Urothelium cell line (cell line): ENCODE data around the gene DIS3L2.
"Not testable (repeated sequence)": the region's sequence is repeated elsewhere in the genome, so short reads cannot be mapped to it uniquely, and the experiment has no call there.

Source experiments
- DNase-seq: peaks from one replicate; pipeline ENCODE4 v3.0.0; 2011; ENCODE audit warnings: low spot score, mixed read lengths
- FAIRE-seq: peaks from 2 replicates; lab custom pipeline; 2011; peaks lifted over from hg19 to GRCh38; lab: Jason Lieb, UNC

DIS3L2 gene

DNA sequence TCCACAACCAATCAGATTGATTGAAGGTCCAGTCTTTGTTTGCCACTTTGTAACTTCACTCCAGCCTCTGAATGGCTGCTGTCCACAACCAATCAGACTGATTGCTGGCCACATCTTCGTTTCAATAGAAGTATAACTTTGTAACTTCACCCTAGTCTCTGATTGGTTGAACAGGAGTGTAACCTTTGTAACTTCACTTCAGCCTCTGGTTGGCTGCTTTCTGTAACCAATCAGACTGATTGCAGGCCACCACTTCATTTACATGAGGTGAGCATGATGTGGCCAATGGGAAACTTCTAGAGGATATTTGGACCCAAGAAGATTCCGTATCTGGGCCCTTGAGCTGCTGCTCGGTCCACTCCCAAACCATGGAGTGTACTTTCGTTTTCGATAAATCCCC, 400.1 kb downstream of the DIS3L2 start:
- DNase-seq (no peak), FAIRE-seq (no peak)

DNA sequence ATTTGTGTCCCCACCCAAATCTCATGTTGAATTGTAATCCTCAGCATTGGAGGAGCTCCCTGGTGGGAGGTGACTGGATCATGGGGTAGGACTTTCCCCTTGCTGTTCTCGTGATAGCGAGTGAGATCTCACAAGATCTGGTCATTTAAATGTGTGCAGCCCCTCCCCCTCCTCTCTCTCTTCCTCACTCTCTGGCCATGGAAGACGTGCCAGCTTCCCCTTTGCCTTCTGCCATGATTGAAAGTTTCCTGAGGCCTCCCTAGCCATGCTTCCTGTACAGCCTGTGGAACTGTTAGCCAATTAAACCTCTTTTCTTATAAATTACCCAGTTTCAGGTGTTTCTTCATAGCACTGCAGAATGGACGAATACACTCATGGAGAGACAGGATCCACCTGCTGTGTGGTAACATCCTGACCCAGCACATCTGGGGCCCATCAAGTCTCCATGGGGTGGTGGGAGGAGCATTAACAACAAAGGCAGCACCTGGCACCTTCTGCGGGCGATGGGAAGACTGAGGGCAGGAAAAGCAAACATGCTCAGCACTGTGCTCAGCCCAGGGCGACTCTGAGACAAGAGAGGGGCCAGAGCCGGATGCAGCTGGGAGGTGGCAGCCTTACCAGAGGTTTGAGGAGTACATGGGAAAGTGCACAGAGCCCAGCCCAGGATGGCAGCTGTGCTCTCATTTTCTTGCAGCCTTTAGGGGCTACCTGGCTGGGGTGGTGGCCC, 400.8 kb downstream of the DIS3L2 start:
- DNase-seq (no peak), FAIRE-seq (no peak)

DNA sequence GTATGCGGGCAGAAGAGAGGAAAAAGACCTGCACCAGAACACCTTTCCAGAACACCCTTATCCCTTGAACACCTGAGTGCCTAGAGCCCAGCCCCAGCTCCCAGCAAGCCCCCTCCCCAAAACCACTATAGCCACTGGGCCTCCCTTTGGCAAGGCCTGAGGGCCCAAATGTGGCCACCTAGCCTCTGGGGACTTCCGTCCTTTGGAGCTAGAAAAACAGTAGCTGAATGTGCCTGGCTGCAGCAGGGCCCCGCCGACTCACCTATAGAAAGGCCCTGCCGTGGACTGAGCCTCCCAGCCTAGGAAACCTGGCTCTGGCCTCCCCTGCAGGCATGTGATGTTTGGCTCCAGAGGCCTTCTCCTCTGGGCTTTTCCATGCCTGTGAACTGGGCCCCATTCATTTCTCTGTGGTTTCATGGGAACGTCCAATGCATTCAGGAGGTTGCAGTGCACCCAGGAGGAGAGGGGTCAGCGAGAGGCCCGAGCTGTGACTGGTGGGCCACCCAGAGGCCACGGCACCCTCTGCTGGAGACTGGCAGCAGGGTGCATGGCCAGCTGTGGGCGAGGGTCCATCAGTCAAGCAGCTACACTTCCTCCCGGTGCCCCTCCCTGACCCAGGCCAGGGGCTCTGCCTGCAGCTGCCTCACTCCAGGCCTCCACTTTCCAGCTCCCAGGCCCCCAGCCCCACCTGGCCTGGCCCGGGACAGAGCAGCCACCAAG, 401.7 kb downstream of the DIS3L2 start:
- not testable (repeated sequence) for DNase-seq, FAIRE-seq

DNA sequence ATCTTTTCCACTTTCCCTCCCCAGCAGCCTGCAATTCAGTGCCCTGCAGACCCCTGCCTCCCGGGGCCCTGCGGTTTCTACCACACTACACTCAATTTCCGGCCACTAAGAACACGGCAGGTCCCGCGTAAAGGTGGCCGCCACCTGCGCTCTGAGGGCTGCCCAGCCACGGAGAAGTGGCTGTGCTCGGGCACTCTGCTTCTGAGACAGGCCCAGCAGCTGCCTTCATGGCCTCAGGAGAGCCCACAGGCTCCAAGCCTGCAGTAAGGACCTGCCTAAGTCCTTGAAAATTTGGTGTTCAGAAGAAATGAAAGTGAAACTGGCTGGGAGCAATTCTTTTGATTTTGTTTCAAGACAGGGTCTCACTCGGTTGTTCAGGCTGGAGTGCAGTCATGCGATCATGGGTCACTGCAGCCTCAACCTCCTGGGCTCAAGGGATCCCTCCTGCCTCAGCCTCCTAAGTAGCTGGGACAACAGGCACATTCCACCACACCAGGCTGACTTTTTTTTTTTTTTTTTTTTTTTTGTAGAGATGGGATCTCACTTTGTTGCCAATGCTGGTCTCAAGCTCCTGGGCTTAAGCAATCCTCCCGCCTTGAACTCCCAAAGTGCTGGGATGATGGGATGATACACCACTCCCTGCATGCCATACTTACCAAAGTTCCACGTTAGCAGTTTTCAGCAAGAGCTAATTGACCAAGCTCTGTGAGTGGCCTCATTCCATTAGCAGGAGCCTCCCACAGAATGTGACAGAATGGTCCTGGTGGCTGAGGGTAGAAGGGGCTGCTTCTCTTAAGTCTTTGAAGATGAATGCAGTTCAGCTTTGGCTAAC, 402.5 kb downstream of the DIS3L2 start:
- FAIRE-seq (no peak), DNase-seq (no peak)

DNA sequence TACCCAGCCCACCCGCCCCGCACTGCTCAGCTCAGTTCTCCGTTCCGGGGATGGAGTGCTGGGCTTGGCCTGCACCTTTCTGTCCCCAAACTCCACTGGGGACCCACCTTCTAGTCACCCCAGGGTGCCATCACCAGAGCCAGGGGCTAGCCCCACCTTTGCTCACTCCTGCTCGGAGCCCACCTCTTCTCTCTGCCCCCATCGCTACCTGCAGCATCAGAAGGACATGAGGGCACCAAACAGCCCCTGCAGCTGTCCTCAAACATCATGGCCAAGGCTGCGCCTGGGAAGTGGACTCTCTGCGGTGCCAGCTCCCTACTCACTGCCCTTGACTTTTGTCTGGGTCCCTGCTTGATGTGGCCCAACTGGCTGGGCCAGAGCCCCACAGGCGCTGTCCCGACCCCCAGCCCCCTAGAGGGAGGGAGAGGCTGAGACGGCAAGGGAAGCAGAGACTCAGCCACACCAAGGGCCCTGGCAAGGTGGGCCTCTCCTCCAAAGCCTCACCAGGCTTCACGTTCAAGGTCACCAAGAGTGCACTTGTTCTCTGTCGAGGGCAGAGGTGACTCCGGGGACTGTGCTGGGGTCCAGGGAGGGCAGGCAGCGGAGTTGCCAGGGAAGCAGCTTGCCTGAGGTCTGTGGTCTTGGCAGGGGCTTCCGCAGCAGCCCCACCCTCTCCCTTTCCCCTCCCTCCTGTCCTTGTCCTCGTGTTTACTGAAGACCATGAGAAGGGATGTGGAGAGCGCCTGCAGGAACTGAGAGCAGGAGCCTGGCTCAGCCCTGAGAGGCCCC, 403.5 kb downstream of the DIS3L2 start:
- DNase-seq, FAIRE-seq: not testable (repeated sequence)

DNA sequence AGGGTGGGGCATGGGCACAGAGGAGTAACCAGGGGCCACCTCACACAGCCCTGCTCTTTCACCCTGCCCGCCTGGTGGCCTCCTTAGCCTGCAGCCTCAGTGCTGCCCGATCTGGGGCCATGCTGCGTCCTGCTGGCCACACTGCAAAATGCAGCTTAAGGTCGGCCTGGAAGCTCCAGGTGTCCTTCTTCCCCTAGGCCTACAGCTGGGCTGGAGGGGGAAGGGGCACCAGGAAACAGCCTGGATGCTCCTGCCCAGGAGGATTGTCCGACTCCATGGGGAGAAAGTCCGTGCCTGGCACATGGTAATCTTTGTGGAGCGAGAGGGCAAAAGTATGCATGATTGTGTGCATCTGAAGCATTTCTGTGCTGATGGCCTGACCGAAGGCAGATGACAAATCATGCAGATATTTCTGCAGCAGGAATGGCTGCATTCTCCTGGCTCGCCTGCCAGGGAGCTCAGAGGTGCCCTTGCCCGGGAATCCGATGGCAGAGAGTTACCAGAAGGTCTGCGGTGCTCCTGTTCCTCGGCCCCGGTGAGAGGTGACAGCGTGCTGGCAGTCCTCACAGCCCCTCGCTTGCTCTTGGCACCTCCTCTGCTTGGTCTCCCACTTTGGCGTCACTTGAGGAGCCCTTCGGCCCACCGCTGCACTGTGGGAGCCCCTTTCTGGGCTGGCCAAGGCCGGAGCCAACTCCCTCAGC, 404.3 kb downstream of the DIS3L2 start:
- peak; percentile 93 for FAIRE-seq

DNA sequence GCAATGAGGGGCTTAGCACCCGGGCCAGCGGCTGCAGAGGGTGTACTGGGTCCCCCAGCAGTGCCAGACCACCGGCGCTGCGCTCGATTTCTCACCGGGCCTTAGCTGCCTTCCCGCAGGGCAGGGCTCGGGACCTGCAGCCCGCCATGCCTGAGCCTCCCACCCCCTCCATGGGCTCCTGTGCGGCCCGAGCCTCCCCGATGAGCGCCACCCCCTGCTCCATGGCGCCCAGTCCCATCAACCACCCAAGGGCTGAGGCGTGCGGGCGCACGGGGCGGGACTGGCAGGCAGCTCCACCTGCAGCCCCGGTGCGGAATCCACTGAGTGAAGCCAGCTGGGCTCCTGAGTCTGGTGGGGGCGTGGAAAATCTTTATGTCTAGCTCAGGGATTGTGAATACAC, 404.9 kb downstream of the DIS3L2 start:
- not testable (repeated sequence) for FAIRE-seq, DNase-seq

More for the DNA sequence above, 404.3 kb downstream of the DIS3L2 start:
- peak; percentile 79 for DNase-seq

DNA sequence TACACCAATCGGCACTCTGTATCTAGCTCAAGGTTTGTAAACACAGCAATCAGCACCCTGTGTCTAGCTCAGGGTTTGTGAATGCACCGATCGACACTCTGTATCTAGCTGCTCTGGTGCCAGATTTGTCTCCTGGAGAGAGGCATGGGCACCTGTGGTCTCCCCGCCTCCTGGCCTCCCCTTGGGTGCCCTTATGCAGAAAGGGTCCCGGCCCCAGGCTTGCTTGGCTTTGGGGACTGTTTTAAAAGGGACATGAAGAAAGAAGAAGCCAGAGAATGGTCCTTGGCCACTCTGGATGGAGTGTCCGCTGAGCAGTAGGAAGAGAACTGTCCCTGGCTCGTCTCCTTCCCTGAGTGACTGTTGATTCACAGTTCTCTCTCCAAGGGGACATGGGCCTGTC, 405.5 kb downstream of the DIS3L2 start:
- FAIRE-seq (no peak), DNase-seq (no peak)

DNA sequence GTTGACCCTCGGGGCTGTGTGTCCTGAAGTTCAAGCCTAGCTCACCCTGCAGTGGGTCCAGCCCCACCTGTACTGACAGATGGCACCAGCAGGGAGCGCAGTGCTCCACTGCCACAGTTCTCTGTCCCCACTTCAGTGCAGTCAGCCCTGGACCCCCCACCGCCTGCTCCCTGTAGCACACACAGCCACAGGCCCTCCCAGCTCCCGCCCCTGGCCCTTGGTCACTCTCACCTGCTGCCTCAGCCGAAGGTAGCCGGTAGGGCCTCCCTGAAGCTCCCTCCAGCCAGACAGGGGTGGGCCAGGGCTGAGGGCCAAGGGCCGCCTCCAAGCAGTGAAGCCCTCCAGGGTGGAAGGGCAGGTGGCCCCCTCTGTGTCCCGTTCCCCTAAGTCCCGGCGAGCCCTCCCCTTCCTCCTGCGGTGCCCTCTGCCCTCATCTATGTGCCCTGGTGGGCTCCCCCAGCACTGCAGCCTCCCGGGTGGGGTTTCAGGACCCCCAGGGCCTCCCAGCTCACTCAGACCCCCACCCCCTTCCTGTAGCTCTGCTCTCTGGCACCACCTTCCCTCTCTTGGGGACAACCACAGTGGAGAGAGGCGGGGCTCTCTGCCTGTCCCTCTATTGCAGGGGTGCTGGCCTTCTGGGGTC, 406.2 kb downstream of the DIS3L2 start:
- DNase-seq (no peak), FAIRE-seq (no peak)

DNA sequence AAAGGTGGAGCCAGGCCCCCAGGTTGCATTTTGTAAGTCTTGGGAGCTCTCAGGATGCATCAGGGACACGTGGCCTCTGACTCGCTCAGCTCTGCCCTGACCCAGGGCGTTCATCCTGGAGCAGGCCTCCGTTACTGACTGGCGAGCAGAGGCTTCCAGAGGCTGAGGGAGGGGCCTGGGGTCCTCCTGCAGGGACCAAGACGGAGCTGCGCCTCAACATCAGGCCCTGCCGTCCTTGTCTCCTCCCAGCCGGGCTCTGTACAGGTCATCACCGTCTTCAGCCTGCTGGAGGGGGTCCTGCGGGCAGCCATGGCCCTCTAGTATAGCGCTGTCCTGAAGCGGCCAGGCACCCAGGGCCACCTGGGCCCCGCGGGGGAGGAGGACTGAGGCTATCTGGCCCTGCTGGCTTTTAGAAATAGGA, 406.8 kb downstream of the DIS3L2 start:
- FAIRE-seq = no peak
- peak; percentile 47 for DNase-seq

DNA sequence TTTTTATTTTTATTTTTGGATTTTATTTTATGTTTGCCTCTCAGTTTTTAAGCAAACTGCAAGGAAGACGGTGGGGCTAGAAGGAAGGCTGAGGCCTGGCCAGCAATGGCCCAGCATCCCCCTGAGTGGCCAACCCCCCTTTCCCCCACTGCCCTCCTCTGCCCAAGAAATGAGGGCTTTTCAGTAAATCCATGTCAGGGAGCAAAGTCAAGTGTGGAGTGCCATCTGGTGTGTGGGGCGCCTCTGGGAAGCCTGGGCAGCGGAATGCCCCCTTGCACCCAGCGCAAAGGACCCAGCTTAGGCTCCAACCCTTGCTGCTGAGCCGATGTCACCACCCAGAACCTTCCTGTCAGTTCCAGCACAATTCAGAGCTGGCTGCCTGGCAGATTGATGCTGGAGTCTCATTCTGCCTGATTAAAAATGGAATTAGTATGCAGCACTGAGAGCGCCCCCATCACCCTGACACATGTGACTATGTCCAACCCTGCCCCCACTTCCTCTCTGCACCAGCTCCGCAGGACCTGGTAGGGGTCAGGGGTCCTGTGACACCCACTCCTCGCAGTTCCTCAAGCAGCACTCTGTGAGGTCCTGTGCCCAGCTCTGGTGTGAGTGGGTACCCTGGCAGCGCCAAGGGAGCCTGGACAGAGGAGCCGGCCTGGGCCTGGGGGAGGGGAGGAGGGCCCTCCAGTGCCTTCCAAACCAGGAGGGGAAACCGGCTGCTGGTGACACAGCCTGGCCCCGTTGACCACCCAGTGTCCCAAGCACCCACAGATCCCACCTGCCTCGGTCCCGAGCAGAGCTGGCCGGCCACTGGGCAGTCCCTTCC, 407.8 kb downstream of the DIS3L2 start:
- peak; percentile 13 for FAIRE-seq
- no peak for DNase-seq

DNA sequence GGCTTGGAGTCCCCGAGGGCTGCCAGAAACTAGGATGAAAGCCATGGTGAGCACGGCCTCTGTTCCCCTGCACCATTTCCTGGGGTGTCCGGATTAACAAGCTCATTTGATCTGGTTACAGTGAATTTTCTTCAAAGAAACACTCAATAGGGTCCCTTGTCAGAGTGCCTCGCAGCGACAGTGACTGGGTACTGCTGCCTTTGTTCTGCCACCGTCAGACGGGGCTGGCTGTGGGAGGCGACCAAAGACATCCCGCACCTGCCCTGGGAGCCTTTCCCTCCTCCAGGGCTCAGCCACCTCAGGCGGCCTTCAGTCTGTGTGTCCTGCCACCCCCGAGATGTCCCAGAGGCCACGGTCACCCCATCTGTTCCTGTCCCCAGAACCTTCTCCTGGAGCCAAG, 408.5 kb downstream of the DIS3L2 start:
- FAIRE-seq, DNase-seq: not testable (repeated sequence)

DNA sequence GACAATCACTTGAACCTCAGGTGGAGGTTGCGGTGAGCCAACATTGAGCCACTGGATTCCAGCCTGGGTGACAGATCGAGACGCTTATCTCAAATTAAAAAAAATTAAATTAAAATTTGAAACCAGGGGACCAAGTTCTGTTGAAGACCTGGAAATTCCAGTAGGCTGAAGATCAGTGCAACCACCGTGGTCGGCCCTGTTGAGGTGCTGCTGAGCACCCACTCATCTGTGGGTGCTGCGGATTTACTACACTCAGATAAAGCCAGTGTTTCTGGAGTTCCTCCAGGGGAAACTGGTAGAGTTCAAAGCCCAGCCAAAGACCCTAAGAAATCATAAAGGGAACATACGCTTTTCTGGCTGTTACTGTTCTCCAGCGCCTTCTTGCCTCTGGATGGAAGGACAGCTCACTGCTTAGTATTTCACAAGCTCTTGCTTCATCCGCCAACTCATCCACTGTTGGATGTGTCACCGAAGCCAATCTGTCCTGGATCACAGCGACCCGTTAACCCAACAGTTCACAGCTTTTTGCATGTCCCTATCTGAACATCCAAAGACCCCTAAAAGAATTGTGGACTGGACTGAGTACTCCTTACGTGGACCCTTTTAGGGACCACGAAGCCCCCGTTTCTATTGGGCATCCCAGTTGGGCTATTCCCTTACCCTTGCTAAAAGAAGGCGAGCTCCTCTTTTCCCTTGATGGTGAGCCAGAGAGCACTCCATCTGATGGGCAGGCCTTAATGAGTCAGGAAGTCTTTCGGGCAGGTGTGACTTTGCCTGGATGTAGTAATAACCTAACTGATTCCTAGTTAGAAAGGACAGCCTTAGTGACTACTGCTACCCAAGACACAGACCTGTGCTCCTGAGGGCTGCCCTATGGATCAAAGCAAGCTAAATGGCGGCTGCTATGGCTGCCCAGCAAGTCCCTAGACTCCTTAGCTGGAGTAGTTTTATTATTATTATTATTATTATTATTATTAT, 411.0 kb downstream of the DIS3L2 start:
- DNase-seq (no peak), FAIRE-seq (no peak)

DNA sequence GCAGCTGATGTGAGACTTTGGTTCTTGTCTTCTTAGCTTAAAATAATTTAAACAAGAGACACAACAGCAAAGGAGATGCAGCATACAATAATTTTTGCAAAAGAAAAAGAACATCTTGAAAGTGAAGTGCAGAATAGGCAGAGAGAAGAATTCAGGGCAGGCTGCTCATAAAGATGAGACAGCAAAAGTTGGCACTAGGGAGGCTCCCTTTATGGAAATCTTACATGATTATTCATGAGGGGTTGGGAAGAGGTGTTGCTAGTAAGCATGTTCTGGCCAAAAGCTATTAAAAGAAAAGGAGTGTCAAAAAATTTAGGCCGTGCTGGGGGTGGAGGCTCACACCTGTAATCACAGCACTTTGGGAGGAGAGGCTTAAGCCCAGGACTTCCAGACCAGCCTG, 412.8 kb downstream of the DIS3L2 start:
- no peak for DNase-seq
- no peak for FAIRE-seq

DNA sequence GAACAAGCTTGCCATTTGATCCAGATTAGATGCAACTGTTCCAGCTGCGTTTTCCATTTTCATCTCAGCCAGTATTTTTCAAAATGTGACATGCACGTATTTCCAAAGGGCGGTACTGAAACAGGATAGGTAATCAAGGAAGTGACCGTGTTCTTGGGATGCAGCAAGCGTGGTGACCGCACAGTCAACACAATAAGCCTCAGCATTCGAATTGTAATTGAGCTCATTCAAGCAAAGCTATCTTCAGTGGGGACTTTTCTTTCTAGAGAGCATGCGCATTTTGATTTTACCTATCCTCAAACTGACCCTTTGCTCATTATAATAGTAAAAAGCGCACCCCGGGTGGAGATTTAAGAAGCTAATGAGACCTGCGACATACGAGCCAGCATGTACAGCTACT, 413.7 kb downstream of the DIS3L2 start:
- FAIRE-seq (no peak), DNase-seq (no peak)

DNA sequence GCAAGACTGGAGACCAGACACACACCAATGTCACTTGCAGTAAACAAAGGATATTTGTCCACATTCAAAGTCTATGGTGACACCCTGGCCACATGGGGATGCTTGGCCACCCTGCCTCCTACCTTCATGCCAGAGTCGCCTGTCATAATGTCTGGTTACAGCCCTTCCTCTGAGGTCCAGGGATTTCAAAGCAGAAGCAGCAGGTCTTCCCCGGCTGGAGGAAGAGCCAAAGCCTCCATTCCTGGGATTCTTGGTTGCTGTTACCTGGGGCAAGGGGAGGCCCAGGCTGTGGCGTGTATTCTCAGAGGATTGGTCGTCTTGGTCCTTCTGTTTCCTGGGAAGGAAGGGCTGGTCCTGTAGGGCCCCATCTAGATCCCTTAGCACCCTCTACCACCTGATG, 414.7 kb downstream of the DIS3L2 start:
- FAIRE-seq (no peak), DNase-seq (no peak)

DNA sequence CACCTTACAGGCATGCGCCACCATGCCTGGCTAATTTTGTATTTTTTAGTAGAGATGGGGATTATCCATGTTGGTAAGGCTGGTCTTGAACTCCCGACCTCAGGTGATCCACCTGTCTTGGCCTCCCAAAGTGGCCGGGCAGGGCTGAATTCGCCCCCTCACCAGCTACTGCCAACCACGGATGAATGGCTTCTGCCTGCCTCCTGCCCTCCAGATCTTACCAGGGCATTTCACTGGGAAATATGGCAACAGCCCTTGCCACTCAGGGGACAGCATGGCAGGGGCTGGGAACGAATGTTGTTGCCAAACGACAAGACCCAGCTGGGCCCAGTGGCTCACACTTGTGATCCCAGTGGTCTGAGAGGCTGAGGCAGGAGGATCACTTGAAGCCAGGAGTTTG, 415.2 kb downstream of the DIS3L2 start:
- FAIRE-seq (no peak), DNase-seq (no peak)

DNA sequence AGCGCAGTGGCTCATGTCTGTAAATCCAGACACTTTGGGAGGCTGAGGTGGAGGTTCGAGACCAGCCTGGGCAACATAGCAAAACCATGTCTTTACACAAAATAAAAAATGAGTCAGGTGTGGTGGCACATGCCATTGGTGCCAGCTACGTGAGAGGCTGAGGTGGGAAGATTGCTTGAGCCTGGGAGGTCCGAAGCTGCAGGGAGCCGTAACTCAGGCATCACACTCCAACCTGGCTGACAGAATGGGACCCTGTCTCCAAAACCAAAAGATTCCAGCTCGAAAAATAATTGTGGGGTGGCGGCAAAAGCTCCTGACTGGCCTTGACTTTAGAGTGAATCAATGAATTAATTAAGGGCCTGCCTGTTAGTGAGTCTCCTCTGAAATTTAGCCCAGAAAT, 415.8 kb downstream of the DIS3L2 start:
- no peak for DNase-seq
- no peak for FAIRE-seq
